ENCODE measurements around the gene AIPL1. TPM values are rescaled to one million over a fixed set of nuclear protein-coding genes. Genes with fewer than 3 reads are reported as not detected.

The AIPL1 gene
- total RNA-seq, 1 experiment from 2014 or later, result not detected

DNA sequence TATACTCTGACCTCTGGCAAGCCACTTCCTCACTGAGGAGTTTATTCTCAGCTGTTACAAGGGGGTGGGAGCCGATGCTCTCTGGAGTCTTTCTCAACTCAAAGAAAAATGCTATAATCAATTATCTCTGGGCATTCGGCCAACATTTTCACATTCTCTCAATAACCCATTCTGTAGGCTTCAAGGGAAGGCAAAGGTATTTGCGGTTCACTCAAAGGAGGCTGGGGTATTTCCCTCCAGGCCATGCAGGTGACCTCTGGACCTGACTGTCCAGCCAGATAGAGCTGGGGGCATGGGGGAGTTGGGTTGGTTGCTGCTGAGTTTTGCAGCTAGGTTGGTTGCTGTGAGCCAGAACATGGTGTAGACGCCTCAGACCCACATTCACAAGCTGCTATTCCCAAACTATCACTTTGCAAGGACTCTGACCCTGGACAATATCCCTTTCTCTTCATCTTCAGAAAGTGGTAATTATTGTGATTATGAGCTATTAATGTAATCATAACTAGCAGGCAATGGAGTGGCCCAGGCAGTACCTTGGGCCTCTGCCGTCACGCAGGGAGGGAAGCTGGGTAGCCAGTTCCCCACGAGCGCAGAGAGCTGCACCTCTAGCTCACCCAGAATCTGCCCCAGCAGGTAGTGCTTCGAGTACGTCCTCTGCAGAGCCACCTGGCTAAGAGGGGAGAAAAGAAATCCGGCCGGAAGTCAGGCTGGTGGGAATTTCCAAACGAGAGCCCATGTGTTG, 42.1 kb downstream of the AIPL1 start:
- in situ Hi-C loops (cut with HindIII; ENCODE audit: low pct_unique_long_range_greater_than_20kb, low sequenced_read_pairs), result no loop called here
- no peak overlapping the region for H3K4me3 ChIP-seq (ENCODE audit: low read depth in 2 of 2, low read length in 2 of 2)
- no peaks in the 10 kb centered on the region for H3K9me3 ChIP-seq (ENCODE audit: control insufficient read depth, insufficient read depth, low read depth, low read length)
- ATAC-seq (no peak), DNase-seq (ENCODE audit: low read depth, low spot score) (no peak)
- POLR2A ChIA-PET, result no interaction called here
- intact Hi-C loops (cut with micrococcal nuclease; ENCODE audit: unreplicated experiment), result no loop called here
- no TSS peak for BruUV-seq (replicated peaks)
- no peak overlapping the region for H3K27ac ChIP-seq (ENCODE audit: low read length)
- H3K36me3 ChIP-seq (ENCODE audit: control insufficient read depth, insufficient read depth, low read length), result no peaks in the 10 kb centered on the region
- H3K4me1 ChIP-seq (ENCODE audit: control insufficient read depth, insufficient read depth, low read length), result no peaks in the 10 kb centered on the region
- no peak for TF ChIP-seq POLR2AphosphoS5 (IDR thresholded peaks at IDR 0.05; ENCODE audit: low read depth, low read length)
- TF ChIP-seq, protein P1, sequence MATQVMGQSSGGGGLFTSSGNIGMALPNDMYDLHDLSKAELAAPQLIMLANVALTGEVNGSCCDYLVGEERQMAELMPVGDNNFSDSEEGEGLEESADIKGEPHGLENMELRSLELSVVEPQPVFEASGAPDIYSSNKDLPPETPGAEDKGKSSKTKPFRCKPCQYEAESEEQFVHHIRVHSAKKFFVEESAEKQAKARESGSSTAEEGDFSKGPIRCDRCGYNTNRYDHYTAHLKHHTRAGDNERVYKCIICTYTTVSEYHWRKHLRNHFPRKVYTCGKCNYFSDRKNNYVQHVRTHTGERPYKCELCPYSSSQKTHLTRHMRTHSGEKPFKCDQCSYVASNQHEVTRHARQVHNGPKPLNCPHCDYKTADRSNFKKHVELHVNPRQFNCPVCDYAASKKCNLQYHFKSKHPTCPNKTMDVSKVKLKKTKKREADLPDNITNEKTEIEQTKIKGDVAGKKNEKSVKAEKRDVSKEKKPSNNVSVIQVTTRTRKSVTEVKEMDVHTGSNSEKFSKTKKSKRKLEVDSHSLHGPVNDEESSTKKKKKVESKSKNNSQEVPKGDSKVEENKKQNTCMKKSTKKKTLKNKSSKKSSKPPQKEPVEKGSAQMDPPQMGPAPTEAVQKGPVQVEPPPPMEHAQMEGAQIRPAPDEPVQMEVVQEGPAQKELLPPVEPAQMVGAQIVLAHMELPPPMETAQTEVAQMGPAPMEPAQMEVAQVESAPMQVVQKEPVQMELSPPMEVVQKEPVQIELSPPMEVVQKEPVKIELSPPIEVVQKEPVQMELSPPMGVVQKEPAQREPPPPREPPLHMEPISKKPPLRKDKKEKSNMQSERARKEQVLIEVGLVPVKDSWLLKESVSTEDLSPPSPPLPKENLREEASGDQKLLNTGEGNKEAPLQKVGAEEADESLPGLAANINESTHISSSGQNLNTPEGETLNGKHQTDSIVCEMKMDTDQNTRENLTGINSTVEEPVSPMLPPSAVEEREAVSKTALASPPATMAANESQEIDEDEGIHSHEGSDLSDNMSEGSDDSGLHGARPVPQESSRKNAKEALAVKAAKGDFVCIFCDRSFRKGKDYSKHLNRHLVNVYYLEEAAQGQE (IDR thresholded peaks at IDR 0.05; ENCODE audit: insufficient read depth in 1 of 2, low read depth in 2 of 2, low read length in 1 of 2), result no peak
- TF ChIP-seq, protein P2, sequence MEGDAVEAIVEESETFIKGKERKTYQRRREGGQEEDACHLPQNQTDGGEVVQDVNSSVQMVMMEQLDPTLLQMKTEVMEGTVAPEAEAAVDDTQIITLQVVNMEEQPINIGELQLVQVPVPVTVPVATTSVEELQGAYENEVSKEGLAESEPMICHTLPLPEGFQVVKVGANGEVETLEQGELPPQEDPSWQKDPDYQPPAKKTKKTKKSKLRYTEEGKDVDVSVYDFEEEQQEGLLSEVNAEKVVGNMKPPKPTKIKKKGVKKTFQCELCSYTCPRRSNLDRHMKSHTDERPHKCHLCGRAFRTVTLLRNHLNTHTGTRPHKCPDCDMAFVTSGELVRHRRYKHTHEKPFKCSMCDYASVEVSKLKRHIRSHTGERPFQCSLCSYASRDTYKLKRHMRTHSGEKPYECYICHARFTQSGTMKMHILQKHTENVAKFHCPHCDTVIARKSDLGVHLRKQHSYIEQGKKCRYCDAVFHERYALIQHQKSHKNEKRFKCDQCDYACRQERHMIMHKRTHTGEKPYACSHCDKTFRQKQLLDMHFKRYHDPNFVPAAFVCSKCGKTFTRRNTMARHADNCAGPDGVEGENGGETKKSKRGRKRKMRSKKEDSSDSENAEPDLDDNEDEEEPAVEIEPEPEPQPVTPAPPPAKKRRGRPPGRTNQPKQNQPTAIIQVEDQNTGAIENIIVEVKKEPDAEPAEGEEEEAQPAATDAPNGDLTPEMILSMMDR (IDR thresholded peaks at IDR 0.05), result no peak
- TF ChIP-seq SIN3A (IDR thresholded peaks at IDR 0.05; ENCODE audit: borderline replicate concordance, insufficient read depth, low read depth, low read length), result no peak
- TF ChIP-seq TCF7L2 (IDR thresholded peaks at IDR 0.05; ENCODE audit: low read depth, low read length), result no peak
- peaks cover 2% of the 10 kb centered on the region; the same call in 1 of the 2 replicates for H3K27me3 ChIP-seq (ENCODE audit: control insufficient read depth, insufficient read depth, low read length)
- CTCF ChIA-PET, result no interaction called here

DNA sequence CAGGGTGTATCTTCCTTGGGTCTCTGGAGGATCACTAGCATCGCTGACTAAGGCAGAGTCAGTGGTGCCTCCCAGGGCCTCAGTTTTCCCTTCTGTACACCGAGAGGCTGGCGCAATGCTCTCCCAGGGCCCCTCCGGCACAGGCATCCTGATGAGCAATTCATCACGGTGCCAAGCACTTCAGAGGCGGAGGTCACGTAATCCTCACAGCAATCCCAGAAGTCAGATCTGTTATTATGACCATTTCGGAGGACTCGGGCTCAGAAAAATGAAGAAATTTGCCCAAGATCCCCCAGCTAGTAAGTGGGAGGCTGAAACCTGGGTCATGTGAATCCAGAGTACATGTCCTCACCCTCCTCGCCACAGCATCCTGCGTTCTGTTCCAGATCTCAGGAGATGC, 46.5 kb downstream of the AIPL1 start:
- no peak overlapping the region for H3K4me3 ChIP-seq (ENCODE audit: low read depth in 2 of 2, low read length in 2 of 2)
- ATAC-seq (no peak), DNase-seq (ENCODE audit: low read depth, low spot score) (no peak)
- H3K4me1 ChIP-seq (ENCODE audit: control insufficient read depth, insufficient read depth, low read length), result no peaks in the 10 kb centered on the region
- intact Hi-C loops (cut with micrococcal nuclease; ENCODE audit: unreplicated experiment) (no loop called here), in situ Hi-C loops (cut with HindIII; ENCODE audit: low pct_unique_long_range_greater_than_20kb, low sequenced_read_pairs) (no loop called here)
- TF ChIP-seq, protein P2 (IDR thresholded peaks at IDR 0.05), result no peak
- TF ChIP-seq TCF7L2 (IDR thresholded peaks at IDR 0.05; ENCODE audit: low read depth, low read length), result no peak
- TF ChIP-seq, protein P1 (IDR thresholded peaks at IDR 0.05; ENCODE audit: insufficient read depth in 1 of 2, low read depth in 2 of 2, low read length in 1 of 2), result no peak
- no peak for TF ChIP-seq SIN3A (IDR thresholded peaks at IDR 0.05; ENCODE audit: borderline replicate concordance, insufficient read depth, low read depth, low read length)
- no peak for TF ChIP-seq POLR2AphosphoS5 (IDR thresholded peaks at IDR 0.05; ENCODE audit: low read depth, low read length)
- H3K27me3 ChIP-seq (ENCODE audit: control insufficient read depth, insufficient read depth, low read length), result no peaks in the 10 kb centered on the region; the same call in 1 of the 2 replicates
- H3K36me3 ChIP-seq (ENCODE audit: control insufficient read depth, insufficient read depth, low read length), result no peaks in the 10 kb centered on the region
- ChIA-PET CTCF (no interaction called here), POLR2A (no interaction called here)
- H3K27ac ChIP-seq (ENCODE audit: low read length), result no peak overlapping the region
- no TSS peak for BruUV-seq (replicated peaks)
- no peaks in the 10 kb centered on the region for H3K9me3 ChIP-seq (ENCODE audit: control insufficient read depth, insufficient read depth, low read depth, low read length)
